Testis (tissue), 3 donors: ENCODE results near the gene NBPF4. TPM values are rescaled to one million over a fixed set of nuclear protein-coding genes. Genes with fewer than 3 reads are reported as not detected.

Experiments used
- DNase-seq: peaks from one replicate; pipeline ENCODE4 v3.0.0-alpha.2; 2019
- H3K27ac ChIP-seq, 2 donors: fragments of 200-600 bp; sonication (generic); one replicate each; pipeline ENCODE4 v1.5.1; 2019
- H3K27me3 ChIP-seq: fragments of 200-600 bp; sonication (generic); one replicate; pipeline ENCODE4 v1.5.1; 2019
- H3K36me3 ChIP-seq: fragments of 200-600 bp; sonication (generic); one replicate; pipeline ENCODE4 v1.5.1; 2017; ENCODE audit warnings: low read depth; ENCODE audit errors: missing control alignments
- H3K4me1 ChIP-seq: fragments of 200-600 bp; sonication (generic); one replicate; pipeline ENCODE4 v1.5.1; 2019
- H3K4me3 ChIP-seq, 2 donors: fragments of 200-600 bp; sonication (generic); one replicate each; pipeline ENCODE4 v1.5.1; 2017 to 2019
- H3K9me3 ChIP-seq: fragments of 200-600 bp; sonication (generic); one replicate; pipeline ENCODE4 v1.5.1; 2017
- CTCF ChIP-seq, 3 experiments: fragments of 450-650 bp in 2 of 3; fragments of 200-600 bp in 1 of 3; sonication (generic) in 1 of 3; IDR thresholded peaks; one replicate each; pipeline ENCODE4 v1.5.1; 2016 to 2019; ENCODE audit warnings: antibody characterized with exemption in 3 of 3, mild to moderate bottlenecking in 2 of 3, moderate library complexity in 1 of 3
- POLR2A ChIP-seq: fragments of 450-650 bp; IDR thresholded peaks from one replicate; pipeline ENCODE4 v1.6.1; 2017; ENCODE audit warnings: antibody characterized with exemption, mild to moderate bottlenecking, moderate library complexity
- WGBS, 2 donors: methylation state at CpG; one replicate each; pipeline ENCODE4 v1.1.5; 2018; 5-methylcytosine and 5-hydroxymethylcytosine counted together
- intact Hi-C: fragments of 100-400 bp; cut with DNase I; formaldehyde crosslinking; loops from one replicate; pipeline ENCODE4 v1.15.1; 2023; ENCODE audit warnings: low total_unique reads
- polyA plus RNA-seq: library from polyadenylated mRNA; stranded (reverse); fragments of 350-450 nt; fragmentation: Illumina TruSeq; extraction: RNeasy Lipid Tissue Mini Kit (QIAGEN cat#74804); gene quantifications from one replicate; pipeline ENCODE4 v1.2.3, GENCODE V29; 2014; ENCODE audit warnings: low read depth, low replicate concordance; ENCODE audit not compliant: insufficient read depth
- total RNA-seq, 2 donors: library from RNA; depleted of rRNA; stranded (reverse); fragments of >200 nt; gene quantifications; one replicate each; pipeline ENCODE4 v1.2.3, GENCODE V29; 2016

NBPF4 gene
- total and polyA plus RNA-seq, 3 donors from 2014 or later = 2.5 to 10.5 (median 6.9) TPM

DNA sequence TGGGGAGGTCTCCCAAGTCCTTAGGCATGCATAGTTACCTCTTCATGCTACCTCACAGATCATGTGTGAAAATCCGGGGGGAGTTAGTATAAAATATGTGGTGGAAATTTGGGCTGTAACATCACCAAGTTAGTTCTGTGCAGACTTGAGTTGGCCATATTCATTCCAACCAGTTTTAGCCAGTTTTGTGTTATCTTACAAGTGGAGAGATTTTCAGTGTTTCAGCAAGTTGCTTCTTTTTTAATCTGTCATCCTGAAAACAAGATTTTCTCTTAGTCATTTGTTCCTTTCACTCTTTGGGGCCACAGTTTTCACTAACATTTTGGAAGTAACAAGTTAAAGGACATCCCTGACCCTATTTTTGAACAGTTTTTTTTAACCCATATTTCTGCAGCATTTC, 55.1 kb downstream of the NBPF4 start:
- TF ChIP-seq CTCF (IDR thresholded peaks at IDR 0.05) = no peak
- no peak for TF ChIP-seq POLR2A
- no peaks in the 10 kb centered on the region for H3K36me3 ChIP-seq

DNA sequence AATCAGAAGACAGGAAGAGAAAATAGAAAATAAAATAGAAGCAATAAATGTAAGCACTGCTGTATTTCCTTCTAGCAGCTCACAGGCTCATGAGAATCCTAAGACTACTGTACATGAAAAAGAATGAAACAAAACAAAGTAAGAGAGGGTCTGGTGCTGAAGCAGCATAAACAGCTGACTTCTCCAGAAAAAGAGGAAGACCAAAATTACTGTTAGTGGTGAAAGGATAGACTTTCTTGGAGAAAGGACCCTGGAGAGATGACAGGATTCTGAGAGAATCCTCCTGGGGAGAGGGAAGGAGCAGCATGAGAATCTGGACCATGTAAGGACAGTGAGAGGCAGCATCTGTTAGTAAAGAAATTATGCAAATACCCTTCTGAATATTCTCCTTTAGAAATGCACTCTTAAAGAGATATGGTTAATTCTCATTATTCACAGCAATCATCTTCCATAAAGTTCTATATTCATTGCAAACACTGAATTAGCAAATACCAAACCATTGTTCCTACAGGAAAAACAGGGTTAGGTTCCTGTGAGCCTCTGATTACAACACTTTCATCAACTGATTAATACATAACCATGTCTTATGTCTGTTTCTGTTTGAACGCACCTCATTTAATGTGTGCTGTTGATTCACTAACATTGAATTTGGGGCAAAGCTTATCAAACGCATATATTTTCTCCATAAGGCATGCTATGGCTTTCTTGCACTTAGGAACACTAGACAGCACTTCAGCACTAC, 60.7 kb downstream of the NBPF4 start:
- H3K27ac ChIP-seq = no peak overlapping the region
- intact Hi-C loops = no loop called here
- H3K36me3 ChIP-seq = no peaks in the 10 kb centered on the region
- H3K4me1 ChIP-seq = no peaks in the 10 kb centered on the region
- H3K9me3 ChIP-seq = no peaks in the 10 kb centered on the region
- TF ChIP-seq CTCF (IDR thresholded peaks at IDR 0.05) (no peak), POLR2A (no peak)
- no peak for DNase-seq
- H3K27me3 ChIP-seq = no peaks in the 10 kb centered on the region
- no peak overlapping the region for H3K4me3 ChIP-seq
- 46 to 76% methylated on average over 2 of the region's 2 CpGs for WGBS, 2 donors

More for the DNA sequence above, 55.1 kb downstream of the NBPF4 start:
- H3K27me3 ChIP-seq = no peaks in the 10 kb centered on the region
- no peak overlapping the region for H3K4me3 ChIP-seq
- H3K4me1 ChIP-seq = no peaks in the 10 kb centered on the region
- WGBS, 2 donors = 92 to 93% methylated on average over 1 of the region's 1 CpG
- no peaks in the 10 kb centered on the region for H3K9me3 ChIP-seq
- no peak for DNase-seq
- intact Hi-C loops = no loop called here
- no peak overlapping the region for H3K27ac ChIP-seq

DNA sequence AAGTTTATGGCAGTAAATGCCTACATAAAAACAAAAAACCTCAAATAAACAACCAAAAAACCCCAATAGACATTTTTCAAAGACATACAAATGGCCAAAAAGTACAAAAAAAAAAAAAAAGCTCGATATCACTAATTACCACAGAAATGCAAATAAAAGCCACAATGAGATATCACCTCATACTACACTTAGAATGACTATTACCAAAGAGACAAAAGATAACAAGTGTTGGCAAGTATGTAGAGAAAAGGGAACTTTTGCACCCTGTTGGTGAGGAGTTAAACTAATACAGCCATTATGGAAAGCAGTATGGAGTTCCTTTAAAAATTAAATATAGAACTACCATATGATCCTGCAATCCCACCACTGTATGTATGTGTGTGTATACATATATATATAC, 64.9 kb downstream of the NBPF4 start:
- DNase-seq = no peak
- H3K36me3 ChIP-seq = no peaks in the 10 kb centered on the region

More for the DNA sequence above, 64.9 kb downstream of the NBPF4 start:
- no peaks in the 10 kb centered on the region for H3K4me1 ChIP-seq
- H3K27ac ChIP-seq = no peak overlapping the region
- no peaks in the 10 kb centered on the region for H3K9me3 ChIP-seq
- no peak overlapping the region for H3K4me3 ChIP-seq
- H3K27me3 ChIP-seq = no peaks in the 10 kb centered on the region
- TF ChIP-seq POLR2A = no peak
- no peak for TF ChIP-seq CTCF (IDR thresholded peaks at IDR 0.05)
- intact Hi-C loops = no loop called here
- 93 to 100% methylated on average over 1 of the region's 1 CpG for WGBS, 2 donors

Other genes starting within 250 kb of the NBPF4 start
- gene SLC25A24, start 43.7 kb downstream of the NBPF4 start, total RNA-seq = 10 to 100 TPM; 12.3 to 15.5 TPM
- 9.8 TPM for gene SLC25A24, start 43.7 kb downstream of the NBPF4 start, polyA plus RNA-seq
- 1 to 10 TPM; 1.8 to 6.8 TPM for gene NBPF6, start 206.3 kb upstream of the NBPF4 start, total RNA-seq
- gene NBPF6, start 206.3 kb upstream of the NBPF4 start, polyA plus RNA-seq = 10.7 TPM